Left hindlimb (tissue), 1 donor: ENCODE results near the gene NSA2.

ENCODE experiments used
- DNase-seq: peaks from one replicate; pipeline ENCODE4 v3.0.0-alpha.2; 2018

Gene NSA2

GRCh38 chr5:74822288-74822687 is 55.2 kb downstream of the NSA2 start:
- no peak for DNase-seq

- DNase-seq = no peak
Observed at GRCh38 chr5:74829413-74829812, 62.4 kb downstream of the NSA2 start.
